ENCODE measurements around the gene OLIG2.

OLIG2 gene

DNA sequence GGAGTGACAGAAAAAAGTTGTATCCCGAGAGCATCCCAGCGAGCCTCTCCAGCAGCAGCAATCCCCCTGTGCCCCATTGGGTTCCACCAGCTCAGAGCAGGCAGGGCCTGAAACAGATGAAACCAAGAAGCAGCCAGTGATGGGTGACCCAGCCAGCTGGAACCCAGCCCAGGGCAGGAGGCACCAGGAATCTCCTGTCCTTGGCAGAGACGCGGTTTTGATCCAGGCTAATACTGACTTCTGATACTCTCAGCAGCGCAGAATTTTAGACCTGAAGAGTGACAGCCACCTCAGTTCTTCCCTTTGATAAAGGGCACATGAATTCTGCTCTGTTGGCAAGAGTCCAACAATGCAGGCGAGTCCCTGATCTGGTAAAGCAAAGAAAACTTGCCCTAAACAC, 32.8 kb downstream of the OLIG2 start:
- H3K4me3 ChIP-seq (replicated peaks; ENCODE audit: insufficient read depth, low read length), result no peak overlapping the region
- H3K27me3 ChIP-seq (ENCODE audit: insufficient read depth, poor library complexity, severe bottlenecking), result no peaks in the 10 kb centered on the region
- TF ChIP-seq, protein P1, sequence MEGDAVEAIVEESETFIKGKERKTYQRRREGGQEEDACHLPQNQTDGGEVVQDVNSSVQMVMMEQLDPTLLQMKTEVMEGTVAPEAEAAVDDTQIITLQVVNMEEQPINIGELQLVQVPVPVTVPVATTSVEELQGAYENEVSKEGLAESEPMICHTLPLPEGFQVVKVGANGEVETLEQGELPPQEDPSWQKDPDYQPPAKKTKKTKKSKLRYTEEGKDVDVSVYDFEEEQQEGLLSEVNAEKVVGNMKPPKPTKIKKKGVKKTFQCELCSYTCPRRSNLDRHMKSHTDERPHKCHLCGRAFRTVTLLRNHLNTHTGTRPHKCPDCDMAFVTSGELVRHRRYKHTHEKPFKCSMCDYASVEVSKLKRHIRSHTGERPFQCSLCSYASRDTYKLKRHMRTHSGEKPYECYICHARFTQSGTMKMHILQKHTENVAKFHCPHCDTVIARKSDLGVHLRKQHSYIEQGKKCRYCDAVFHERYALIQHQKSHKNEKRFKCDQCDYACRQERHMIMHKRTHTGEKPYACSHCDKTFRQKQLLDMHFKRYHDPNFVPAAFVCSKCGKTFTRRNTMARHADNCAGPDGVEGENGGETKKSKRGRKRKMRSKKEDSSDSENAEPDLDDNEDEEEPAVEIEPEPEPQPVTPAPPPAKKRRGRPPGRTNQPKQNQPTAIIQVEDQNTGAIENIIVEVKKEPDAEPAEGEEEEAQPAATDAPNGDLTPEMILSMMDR (IDR thresholded peaks at IDR 0.05; ENCODE audit: insufficient read depth, low read length), result no peak
- TF ChIP-seq GABPA (IDR thresholded peaks at IDR 0.05; ENCODE audit: low read depth) (no peak), POLR2AphosphoS5 (IDR thresholded peaks at IDR 0.05; ENCODE audit: low read depth) (no peak), SPI1 (IDR thresholded peaks at IDR 0.05; ENCODE audit: borderline replicate concordance, low read depth) (no peak)
- TF ChIP-seq, protein P2, sequence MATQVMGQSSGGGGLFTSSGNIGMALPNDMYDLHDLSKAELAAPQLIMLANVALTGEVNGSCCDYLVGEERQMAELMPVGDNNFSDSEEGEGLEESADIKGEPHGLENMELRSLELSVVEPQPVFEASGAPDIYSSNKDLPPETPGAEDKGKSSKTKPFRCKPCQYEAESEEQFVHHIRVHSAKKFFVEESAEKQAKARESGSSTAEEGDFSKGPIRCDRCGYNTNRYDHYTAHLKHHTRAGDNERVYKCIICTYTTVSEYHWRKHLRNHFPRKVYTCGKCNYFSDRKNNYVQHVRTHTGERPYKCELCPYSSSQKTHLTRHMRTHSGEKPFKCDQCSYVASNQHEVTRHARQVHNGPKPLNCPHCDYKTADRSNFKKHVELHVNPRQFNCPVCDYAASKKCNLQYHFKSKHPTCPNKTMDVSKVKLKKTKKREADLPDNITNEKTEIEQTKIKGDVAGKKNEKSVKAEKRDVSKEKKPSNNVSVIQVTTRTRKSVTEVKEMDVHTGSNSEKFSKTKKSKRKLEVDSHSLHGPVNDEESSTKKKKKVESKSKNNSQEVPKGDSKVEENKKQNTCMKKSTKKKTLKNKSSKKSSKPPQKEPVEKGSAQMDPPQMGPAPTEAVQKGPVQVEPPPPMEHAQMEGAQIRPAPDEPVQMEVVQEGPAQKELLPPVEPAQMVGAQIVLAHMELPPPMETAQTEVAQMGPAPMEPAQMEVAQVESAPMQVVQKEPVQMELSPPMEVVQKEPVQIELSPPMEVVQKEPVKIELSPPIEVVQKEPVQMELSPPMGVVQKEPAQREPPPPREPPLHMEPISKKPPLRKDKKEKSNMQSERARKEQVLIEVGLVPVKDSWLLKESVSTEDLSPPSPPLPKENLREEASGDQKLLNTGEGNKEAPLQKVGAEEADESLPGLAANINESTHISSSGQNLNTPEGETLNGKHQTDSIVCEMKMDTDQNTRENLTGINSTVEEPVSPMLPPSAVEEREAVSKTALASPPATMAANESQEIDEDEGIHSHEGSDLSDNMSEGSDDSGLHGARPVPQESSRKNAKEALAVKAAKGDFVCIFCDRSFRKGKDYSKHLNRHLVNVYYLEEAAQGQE (IDR thresholded peaks at IDR 0.05; ENCODE audit: insufficient replicate concordance, low read depth), result no peak
- H3K27ac ChIP-seq (replicated peaks), result peak overlapping the region; percentile 75
- DNase-seq (ENCODE audit: low read depth in 1 of 2, low spot score in 1 of 2), result no peak

DNA sequence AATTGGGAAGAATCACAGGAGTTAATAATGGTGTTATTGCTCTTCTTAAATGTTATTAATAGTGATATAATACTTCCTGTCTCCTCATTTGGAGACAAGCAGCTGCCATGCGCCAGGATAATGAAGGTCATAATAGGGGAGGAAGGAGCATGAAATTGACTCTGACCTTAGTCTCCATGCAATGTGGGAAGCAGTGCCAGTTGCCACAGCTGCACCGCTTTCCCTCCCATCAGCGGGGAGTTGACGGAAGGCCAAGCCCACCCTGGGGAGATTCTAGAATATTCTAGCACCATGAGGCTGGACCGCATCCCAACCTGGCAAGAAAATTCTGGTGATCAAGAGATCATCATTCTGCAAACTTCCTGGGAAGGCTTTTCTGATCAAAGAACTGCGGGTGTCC, 33.2 kb downstream of the OLIG2 start:
- H3K27me3 ChIP-seq (ENCODE audit: insufficient read depth, poor library complexity, severe bottlenecking), result no peaks in the 10 kb centered on the region
- no peak for TF ChIP-seq POLR2AphosphoS5 (IDR thresholded peaks at IDR 0.05; ENCODE audit: low read depth)
- TF ChIP-seq, protein P2 (IDR thresholded peaks at IDR 0.05; ENCODE audit: insufficient replicate concordance, low read depth), result no peak
- TF ChIP-seq, protein P1 (IDR thresholded peaks at IDR 0.05; ENCODE audit: insufficient read depth, low read length), result no peak
- TF ChIP-seq SPI1 (IDR thresholded peaks at IDR 0.05; ENCODE audit: borderline replicate concordance, low read depth), result no peak
- TF ChIP-seq GABPA (IDR thresholded peaks at IDR 0.05; ENCODE audit: low read depth), result no peak
- H3K27ac ChIP-seq (replicated peaks), result peak overlapping the region; percentile 75
- no peak for DNase-seq (ENCODE audit: low read depth in 1 of 2, low spot score in 1 of 2)
- H3K4me3 ChIP-seq (replicated peaks; ENCODE audit: insufficient read depth, low read length), result no peak overlapping the region

DNA sequence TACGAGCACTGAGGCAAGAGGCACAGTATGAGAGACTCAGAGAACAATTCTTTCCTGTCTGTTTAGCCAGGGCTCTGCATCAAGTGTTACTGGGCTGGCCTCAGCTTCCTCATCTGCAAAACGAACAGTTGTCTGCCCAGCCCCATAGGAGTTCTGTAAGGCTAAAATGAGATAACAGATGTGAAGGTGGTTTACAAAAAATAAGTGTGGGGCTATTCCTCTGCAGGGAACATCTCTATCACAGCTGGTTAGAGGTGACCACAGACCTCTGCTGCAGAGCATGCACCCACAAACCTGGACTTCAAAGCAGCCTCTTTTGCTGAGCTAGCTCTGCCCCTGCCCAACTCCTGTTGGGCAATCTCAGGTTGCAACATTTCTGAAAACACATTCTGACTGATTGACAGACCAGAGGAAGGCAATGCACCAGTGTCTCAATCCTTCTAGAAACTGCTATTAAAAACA, 33.7 kb downstream of the OLIG2 start:
- peak; percentile 45; the same call in 1 of the 2 replicates for TF ChIP-seq GABPA (IDR thresholded peaks at IDR 0.05; ENCODE audit: low read depth)
- TF ChIP-seq, protein P2 (IDR thresholded peaks at IDR 0.05; ENCODE audit: insufficient replicate concordance, low read depth), result no peak
- TF ChIP-seq SPI1 (IDR thresholded peaks at IDR 0.05; ENCODE audit: borderline replicate concordance, low read depth), result no peak; the same call in 1 of the 2 replicates
- TF ChIP-seq, protein P1 (IDR thresholded peaks at IDR 0.05; ENCODE audit: insufficient read depth, low read length), result no peak
- TF ChIP-seq POLR2AphosphoS5 (IDR thresholded peaks at IDR 0.05; ENCODE audit: low read depth), result peak; percentile 96
- peak; percentile 99 to 100 for DNase-seq (ENCODE audit: low read depth in 1 of 2, low spot score in 1 of 2)
- Histone ChIP-seq H3K27ac (replicated peaks) (peak overlapping the region; percentile 75), H3K27me3 (ENCODE audit: insufficient read depth, poor library complexity, severe bottlenecking) (no peaks in the 10 kb centered on the region), H3K4me3 (replicated peaks; ENCODE audit: insufficient read depth, low read length) (no peak overlapping the region)
